Mucosa of descending colon (tissue), 3 donors: Measurements from ENCODE around the gene CEP135. TPM values are rescaled to one million over a fixed set of nuclear protein-coding genes. Genes with fewer than 3 reads are reported as not detected.
"Not testable (repeated sequence)": the region's sequence is repeated elsewhere in the genome, so short reads cannot be mapped to it uniquely, and the experiment has no call there.

Source experiments
- ATAC-seq: fragments of 200-7000 bp; cut with Tn5 transposase; one replicate; pipeline ENCODE4 v1.9.1; 2020; ENCODE audit warnings: mild to moderate bottlenecking, moderate library complexity
- DNase-seq, 3 donors: peaks; one replicate each; pipeline ENCODE4 v3.0.0-alpha.2; 2020
- H3K36me3 ChIP-seq: fragments of 200-600 bp; one replicate; pipeline ENCODE4 v1.8.0; 2021; ENCODE audit warnings: low read depth, mild to moderate bottlenecking
- H3K4me1 ChIP-seq: fragments of 200-600 bp; one replicate; pipeline ENCODE4 v1.8.0; 2021; ENCODE audit warnings: low read depth, mild to moderate bottlenecking
- H3K4me3 ChIP-seq: fragments of 200-600 bp; one replicate; pipeline ENCODE4 v1.8.0; 2021; ENCODE audit warnings: mild to moderate bottlenecking
- H3K9me3 ChIP-seq: fragments of 200-600 bp; one replicate; pipeline ENCODE4 v1.8.0; 2021; ENCODE audit warnings: mild to moderate bottlenecking
- intact Hi-C, 2 donors: fragments of 100-400 bp; cut with DNase I in 1 of 2; cut with micrococcal nuclease in 1 of 2; formaldehyde crosslinking; loops; one replicate each; pipeline versions ENCODE4 v1.11.0 to v1.11.1; 2022; cut with DNase I, micrococcal nuclease
- total RNA-seq, 3 donors: library from RNA; stranded (reverse); fragmentation: NEBNext Ultra II Directional in 2 of 3; extraction: Animal tissue kit (Norgen Biotek cat#: 25700) in 2 of 3; gene quantifications; one replicate each; pipeline versions ENCODE4 v1.2.1 to v1.2.4, GENCODE V29; 2021 to 2023
- TF ChIP-seq, protein P1 (sequence below): fragments of 200-600 bp; IDR thresholded peaks from one replicate; pipeline ENCODE4 v1.8.0; 2022; ENCODE audit warnings: antibody characterized with exemption, mild to moderate bottlenecking
- donor health status: DM: no; HTN: no; CAD: no; lungs with moderate emphysema.
- donor health status: DM: no; HTN: no; CAD: no.
- donor health status: DM: no; HTN: yes; CAD: no.

The CEP135 gene
- total RNA-seq, 3 donors from 2014 or later: 3.8 to 6.9 (median 5.9) TPM

DNA sequence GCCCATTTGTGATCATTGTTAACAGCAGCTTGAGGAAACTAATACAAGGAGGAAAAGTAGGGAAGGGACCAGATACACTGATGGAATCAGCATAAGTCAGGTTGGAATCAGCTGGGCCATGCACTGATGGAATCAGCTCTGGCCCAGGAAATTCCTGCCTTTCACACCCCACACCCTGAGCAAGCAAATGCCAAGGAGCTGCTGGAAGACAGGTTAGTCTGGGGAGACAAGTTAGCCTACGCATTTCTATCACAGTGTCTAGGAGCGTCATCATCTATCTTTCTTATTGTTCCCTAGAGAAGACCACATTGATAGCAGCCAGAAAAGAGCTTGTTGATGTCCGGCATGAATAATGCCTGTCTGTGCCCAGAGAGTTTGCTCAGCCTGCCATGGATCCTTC, 16.2 kb upstream of the CEP135 start:
- no peak for DNase-seq
- Histone ChIP-seq H3K4me3 (no peak overlapping the region), H3K4me1 (no peaks in the 10 kb centered on the region), H3K9me3 (peaks cover 5% of the 10 kb centered on the region), H3K36me3 (no peaks in the 10 kb centered on the region)
- TF ChIP-seq, protein P1, sequence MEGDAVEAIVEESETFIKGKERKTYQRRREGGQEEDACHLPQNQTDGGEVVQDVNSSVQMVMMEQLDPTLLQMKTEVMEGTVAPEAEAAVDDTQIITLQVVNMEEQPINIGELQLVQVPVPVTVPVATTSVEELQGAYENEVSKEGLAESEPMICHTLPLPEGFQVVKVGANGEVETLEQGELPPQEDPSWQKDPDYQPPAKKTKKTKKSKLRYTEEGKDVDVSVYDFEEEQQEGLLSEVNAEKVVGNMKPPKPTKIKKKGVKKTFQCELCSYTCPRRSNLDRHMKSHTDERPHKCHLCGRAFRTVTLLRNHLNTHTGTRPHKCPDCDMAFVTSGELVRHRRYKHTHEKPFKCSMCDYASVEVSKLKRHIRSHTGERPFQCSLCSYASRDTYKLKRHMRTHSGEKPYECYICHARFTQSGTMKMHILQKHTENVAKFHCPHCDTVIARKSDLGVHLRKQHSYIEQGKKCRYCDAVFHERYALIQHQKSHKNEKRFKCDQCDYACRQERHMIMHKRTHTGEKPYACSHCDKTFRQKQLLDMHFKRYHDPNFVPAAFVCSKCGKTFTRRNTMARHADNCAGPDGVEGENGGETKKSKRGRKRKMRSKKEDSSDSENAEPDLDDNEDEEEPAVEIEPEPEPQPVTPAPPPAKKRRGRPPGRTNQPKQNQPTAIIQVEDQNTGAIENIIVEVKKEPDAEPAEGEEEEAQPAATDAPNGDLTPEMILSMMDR: no peak
- intact Hi-C loops: no loop called here
- ATAC-seq: no peak

DNA sequence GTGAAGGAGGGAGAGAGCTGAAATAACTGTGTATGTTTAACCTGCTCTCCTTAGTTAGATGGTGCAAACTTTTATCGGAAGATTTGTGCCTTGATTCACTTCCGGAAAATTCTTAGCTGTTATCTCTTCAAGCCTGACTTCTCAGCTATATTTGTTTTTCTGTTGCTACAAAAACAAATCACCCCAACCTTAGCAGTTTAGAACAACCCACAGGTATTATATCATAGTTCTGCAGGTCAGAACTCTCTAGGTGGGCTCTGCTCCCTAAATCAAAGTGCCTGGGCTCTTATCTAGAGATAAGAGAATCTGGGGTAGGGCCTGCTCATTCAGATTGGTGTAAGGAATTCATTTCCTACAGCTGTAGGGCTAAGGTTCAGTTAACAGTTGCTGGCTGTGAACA, 15.1 kb upstream of the CEP135 start:
- intact Hi-C loops: no loop called here
- Histone ChIP-seq H3K4me1 (no peaks in the 10 kb centered on the region), H3K9me3 (peaks cover 5% of the 10 kb centered on the region), H3K4me3 (no peak overlapping the region), H3K36me3 (no peaks in the 10 kb centered on the region)
- ATAC-seq: no peak
- TF ChIP-seq, protein P1: no peak
- DNase-seq: no peak

- H3K4me1 ChIP-seq, H3K4me3 ChIP-seq, H3K9me3 ChIP-seq, ATAC-seq, H3K36me3 ChIP-seq, DNase-seq, intact Hi-C loops: not testable (repeated sequence)
Measured at GRCh38 chr4:55935907-55936306, 12.8 kb upstream of the CEP135 start.

DNA sequence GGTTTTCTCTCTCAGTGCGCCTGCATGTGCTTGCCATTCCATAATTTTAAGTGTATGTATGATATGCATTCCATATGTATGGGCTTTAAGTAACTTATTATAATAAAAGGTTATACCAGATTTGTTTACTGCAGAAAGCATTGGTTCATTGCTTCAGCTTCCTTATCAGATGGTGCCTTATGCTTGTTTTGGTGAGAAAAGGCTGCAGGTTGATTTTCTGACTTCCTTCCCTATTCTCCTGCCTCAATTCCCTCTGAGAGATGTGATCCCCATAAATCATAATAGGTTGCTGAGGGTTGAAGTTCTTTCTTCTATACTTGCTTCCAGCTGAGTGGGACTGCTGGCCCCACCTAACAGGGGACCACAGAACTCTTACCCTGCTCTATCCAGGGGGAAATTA, 10.3 kb upstream of the CEP135 start:
- Histone ChIP-seq H3K4me3 (no peak overlapping the region), H3K9me3 (peaks cover 5% of the 10 kb centered on the region), H3K36me3 (no peaks in the 10 kb centered on the region), H3K4me1 (no peaks in the 10 kb centered on the region)
- TF ChIP-seq, protein P1: no peak
- DNase-seq (no peak), ATAC-seq (no peak)
- intact Hi-C loops: no loop called here

DNA sequence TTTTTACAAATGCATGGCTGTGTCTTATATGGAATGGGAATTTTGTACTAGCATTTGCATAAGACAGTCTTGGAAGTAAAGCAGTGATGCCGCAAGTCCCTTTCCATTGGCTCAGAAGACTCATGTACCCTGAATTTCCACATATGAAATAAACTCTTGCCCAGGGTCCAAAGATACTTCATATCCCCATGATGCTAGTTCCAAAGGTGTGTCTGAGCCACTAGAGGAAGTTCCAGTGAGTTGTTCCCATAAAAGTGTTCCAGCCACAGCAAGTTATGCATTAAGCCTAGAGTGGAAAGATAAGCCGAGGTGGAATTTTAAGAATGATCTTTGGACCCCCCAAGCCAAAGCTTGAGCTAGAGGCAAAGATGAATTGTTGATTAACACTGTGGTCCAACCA, 9.3 kb upstream of the CEP135 start:
- Histone ChIP-seq H3K36me3 (no peaks in the 10 kb centered on the region), H3K4me3 (no peak overlapping the region), H3K4me1 (no peaks in the 10 kb centered on the region), H3K9me3 (peaks cover 5% of the 10 kb centered on the region)
- DNase-seq (peak in 1 of 3 donors; percentile 13), ATAC-seq (peak; percentile 98)
- intact Hi-C loops: no loop called here
- TF ChIP-seq, protein P1: no peak

DNA sequence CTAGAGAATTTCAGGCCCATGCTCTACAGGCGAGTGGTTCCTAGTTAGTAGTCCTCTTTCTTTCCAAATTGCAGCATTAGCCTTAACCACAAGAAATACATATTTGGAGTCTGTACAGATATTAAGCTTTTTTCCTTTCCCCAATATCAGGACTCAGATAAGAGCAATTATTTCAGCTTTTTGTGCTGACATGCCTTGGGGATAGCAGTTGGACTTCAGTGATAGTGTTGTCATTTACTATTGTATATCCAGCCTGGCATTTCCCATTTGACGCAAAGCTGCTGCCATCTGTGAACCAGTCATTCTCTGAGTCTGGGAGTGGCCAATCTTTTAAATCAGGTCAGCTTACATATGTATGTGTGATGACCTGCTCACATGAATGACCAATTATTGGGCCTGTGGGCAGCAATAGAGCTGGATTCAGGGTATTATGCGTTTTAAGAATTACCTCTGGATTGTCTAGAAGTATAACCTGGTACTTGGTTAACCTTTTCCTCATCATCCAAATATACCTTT, 6.8 kb upstream of the CEP135 start:
- intact Hi-C loops: no loop called here
- no peaks in the 10 kb centered on the region for H3K36me3 ChIP-seq
- H3K4me1 ChIP-seq: no peaks in the 10 kb centered on the region
- ATAC-seq: no peak
- TF ChIP-seq, protein P1: no peak
- no peaks in the 10 kb centered on the region for H3K9me3 ChIP-seq
- H3K4me3 ChIP-seq: no peak overlapping the region
- no peak for DNase-seq
